GM12878 (cell line): ENCODE measurements around the gene LSAMP. TPM values are rescaled to one million over a fixed set of nuclear protein-coding genes. Genes with fewer than 3 reads are reported as not detected.

Source experiments
- ATAC-seq: fragments of 200-7000 bp; cut with Tn5 transposase; 3 replicates; pipeline ENCODE4 v1.9.1; 2020; ENCODE audit warnings: mild to moderate bottlenecking, moderate library complexity
- BruUV-seq: library from RNA; stranded (reverse); fragments of 400-500 nt; replicated peaks from 2 replicates; lab custom pipeline; 2021; lab: Mats Ljungman, UMichigan
- CTCF ChIA-PET: fragments of 300-600 bp; sonication (Branson Sonifier 250); formaldehyde crosslinking; extraction: SDS; loops from one replicate; lab custom pipeline; 2021; ENCODE audit warnings: inconsistent platforms; lab: Yijun Ruan, JAX
- POLR2A ChIA-PET: fragments of 350-600 bp; formaldehyde crosslinking; extraction: SDS; loops from one replicate; lab custom pipeline; 2021; ENCODE audit warnings: inconsistent platforms; lab: Charles Lee
- RAD21 ChIA-PET: fragments of 300-600 bp; sonication (Branson Sonifier 250); formaldehyde crosslinking; loops from one replicate; lab custom pipeline; 2023; ENCODE audit warnings: antibody characterized with exemption; ENCODE audit not compliant: unreplicated experiment; lab: Charles Lee
- SMC1A ChIA-PET: fragments of 300-600 bp; sonication (Branson Sonifier 250); formaldehyde crosslinking; loops from one replicate; lab custom pipeline; 2023; ENCODE audit not compliant: unreplicated experiment, uncharacterized antibody; lab: Charles Lee
- DNase-seq: peaks from one replicate; pipeline ENCODE4 v3.0.0-alpha.2; 2011; ENCODE audit warnings: low read depth, low spot score
- FAIRE-seq: peaks from 3 replicates; lab custom pipeline; 2011; peaks lifted over from hg19 to GRCh38; lab: Jason Lieb, UNC
- H2AFZ ChIP-seq: 2 replicates; pipeline ENCODE4 v1.6.0; 2011; ENCODE audit warnings: low read depth, low read length, control low read depth; ENCODE audit not compliant: control insufficient read depth
- H3K27ac ChIP-seq: 2 replicates; pipeline ENCODE4 v1.5.1; 2011; ENCODE audit warnings: control low read depth; ENCODE audit not compliant: control insufficient read depth, insufficient read depth
- H3K27me3 ChIP-seq, 2 experiments: replicated peaks in 1 of 2; 2 replicates each; pipeline versions ENCODE4 v1.6.0 to v1.6.1; 2011; ENCODE audit warnings: low read length in 1 of 2; ENCODE audit not compliant: control insufficient read depth in 2 of 2, insufficient read depth in 2 of 2
- H3K36me3 ChIP-seq, 2 experiments: 2 replicates each; pipeline ENCODE4 v1.5.1; 2011; ENCODE audit warnings: low read length in 1 of 2; ENCODE audit not compliant: control insufficient read depth in 2 of 2, insufficient read depth in 2 of 2
- H3K4me1 ChIP-seq: 2 replicates; pipeline ENCODE4 v1.6.1; 2011; ENCODE audit warnings: mild to moderate bottlenecking, low read length, moderate library complexity, mixed read lengths; ENCODE audit not compliant: control insufficient read depth, insufficient read depth
- H3K4me2 ChIP-seq: 2 replicates; pipeline ENCODE4 v1.6.0; 2011; ENCODE audit warnings: control low read depth; ENCODE audit not compliant: control insufficient read depth, insufficient read depth
- H3K4me3 ChIP-seq: fragments of 200-600 bp; sonication (generic); 2 replicates; pipeline ENCODE4 v1.5.1; 2016
- H3K79me2 ChIP-seq: 2 replicates; pipeline ENCODE4 v1.6.0; 2011; ENCODE audit warnings: low read length; ENCODE audit not compliant: control insufficient read depth, insufficient read depth
- H3K9ac ChIP-seq: 2 replicates; pipeline ENCODE4 v1.8.0; 2011; ENCODE audit warnings: low read length, control low read depth, mixed read lengths; ENCODE audit not compliant: control insufficient read depth, insufficient read depth
- H3K9me3 ChIP-seq: replicated peaks from 3 replicates; pipeline ENCODE4 v1.5.1; 2011; ENCODE audit warnings: mild to moderate bottlenecking, low read length; ENCODE audit not compliant: control insufficient read depth, insufficient read depth
- H4K20me1 ChIP-seq: 2 replicates; pipeline ENCODE4 v1.6.0; 2011; ENCODE audit not compliant: control insufficient read depth, insufficient read depth
- CHD4 ChIP-seq: fragments of 200-600 bp; sonication (generic); IDR thresholded peaks from 2 replicates; pipeline ENCODE4 v1.6.1; 2016; ENCODE audit warnings: mild to moderate bottlenecking
- DPF2 ChIP-seq: fragments of 450-650 bp; IDR thresholded peaks from 2 replicates; pipeline ENCODE4 v1.6.1; 2017; ENCODE audit warnings: mild to moderate bottlenecking
- ELK1 ChIP-seq: IDR thresholded peaks from 2 replicates; pipeline ENCODE4 v1.6.1; 2012; ENCODE audit warnings: low read depth, low read length, improper control_type of control experiment
- ESRRA ChIP-seq: IDR thresholded peaks from 2 replicates; pipeline ENCODE4 v1.6.1; 2012; ENCODE audit warnings: mild to moderate bottlenecking, low read length, improper control_type of control experiment
- EZH2 ChIP-seq: IDR thresholded peaks from 2 replicates; pipeline ENCODE4 v1.6.1; 2012; ENCODE audit warnings: low read depth, mild to moderate bottlenecking, control low read depth, inconsistent platforms, low read length, borderline replicate concordance; ENCODE audit not compliant: control insufficient read depth
- FOXM1 ChIP-seq: IDR thresholded peaks from 2 replicates; pipeline ENCODE4 v1.6.1; 2012; ENCODE audit warnings: low read depth, mild to moderate bottlenecking, inconsistent platforms, low read length, moderate library complexity
- HDAC2 ChIP-seq: fragments of 200-600 bp; sonication (generic); IDR thresholded peaks from 2 replicates; pipeline ENCODE4 v1.6.1; 2017
- HDAC6 ChIP-seq: fragments of 200-600 bp; sonication (generic); IDR thresholded peaks from one replicate; pipeline ENCODE4 v1.8.0; 2017; ENCODE audit warnings: antibody characterized with exemption; ENCODE audit not compliant: unreplicated experiment
- IKZF1 ChIP-seq: fragments of 450-650 bp; conservative IDR thresholded peaks from 2 replicates; pipeline ENCODE4 v1.6.1; 2017; ENCODE audit warnings: antibody characterized with exemption, mild to moderate bottlenecking
- KDM1A ChIP-seq: fragments of 200-600 bp; sonication (generic); IDR thresholded peaks from 2 replicates; pipeline ENCODE4 v1.6.1; 2016; ENCODE audit warnings: borderline replicate concordance
- LARP7 ChIP-seq: fragments of 450-650 bp; IDR thresholded peaks from 2 replicates; pipeline ENCODE4 v1.6.1; 2017; ENCODE audit warnings: mild to moderate bottlenecking
- NFYB ChIP-seq: IDR thresholded peaks from 2 replicates; pipeline ENCODE4 v1.6.1; 2011; ENCODE audit warnings: low read depth, mild to moderate bottlenecking, low read length, improper control_type of control experiment, moderate library complexity; ENCODE audit not compliant: insufficient read depth
- RCOR1 ChIP-seq: conservative IDR thresholded peaks from 2 replicates; pipeline ENCODE4 v1.6.1; 2012; ENCODE audit warnings: low read depth, low read length, improper control_type of control experiment
- RUNX3 ChIP-seq: IDR thresholded peaks from 2 replicates; pipeline ENCODE4 v1.6.1; 2012; ENCODE audit warnings: low read length, inconsistent platforms
- SIN3A ChIP-seq: IDR thresholded peaks from 2 replicates; pipeline ENCODE4 v1.6.1; 2012; ENCODE audit warnings: low read depth, low read length, improper control_type of control experiment
- SREBF1 ChIP-seq: IDR thresholded peaks from 2 replicates; pipeline ENCODE4 v1.6.1; 2012; ENCODE audit warnings: mild to moderate bottlenecking, low read length
- ZBTB11 ChIP-seq: fragments of 450-650 bp; formaldehyde crosslinking; IDR thresholded peaks from 2 replicates; pipeline ENCODE4 v1.5.0; 2022; ENCODE audit warnings: mild to moderate bottlenecking, missing genetic modification characterization
- ZZZ3 ChIP-seq: IDR thresholded peaks from 2 replicates; pipeline ENCODE4 v1.6.1; 2011; ENCODE audit warnings: low read depth; ENCODE audit not compliant: control insufficient read depth, insufficient read length
- WGBS: methylation state at CpG from one replicate; pipeline ENCODE4 v1.1.6; 2016; ENCODE audit warnings: low lambda C conversion rate; ENCODE audit not compliant: insufficient replicate concordance, insufficient coverage; ENCODE audit errors: missing lambda C conversion rate; 5-methylcytosine and 5-hydroxymethylcytosine counted together
- in situ Hi-C: fragments of 300-500 bp; cut with MboI; formaldehyde crosslinking; loops from 9 replicates; pipeline ENCODE4 v1.14.3; 2018; ENCODE audit warnings: mixed read lengths
- intact Hi-C: fragments of 100-400 bp; cut with micrococcal nuclease; formaldehyde crosslinking; loops from one replicate; pipeline ENCODE4 v1.14.2; 2022; ENCODE audit not compliant: unreplicated experiment
- polyA plus RNA-seq, 11 experiments: library from polyadenylated mRNA; depleted of rRNA in 4 of 11; unstranded in 6 of 11; stranded (reverse) in 5 of 11; fragments of >200 nt; fragmentation: Nextera tagmentation in 4 of 11; fragmentation: Illumina TruSeq in 1 of 11; extraction: Ambion mirVana in 4 of 11; extraction: Trizol in 1 of 11; gene quantifications; 1 replicate in 1 of 11; 2 replicates in 10 of 11; pipeline versions ENCODE4 v1.2.1 to v1.2.3, GENCODE V29; 2011 to 2016; ENCODE audit warnings: inconsistent platforms in 2 of 11, missing spikeins in 2 of 11, low read depth in 1 of 11
- total RNA-seq, 4 experiments: library from RNA; depleted of rRNA in 3 of 4; stranded (reverse); fragments of >200 nt in 3 of 4; fragmentation: Illumina TruSeq in 1 of 4; extraction: Trizol in 1 of 4; gene quantifications; 2 replicates each; pipeline versions ENCODE4 v1.2.1 to v1.2.3, GENCODE V29; 2013 to 2021
- TF ChIP-seq, protein P1 (sequence below): fragments of 450-650 bp; IDR thresholded peaks from 2 replicates; pipeline ENCODE4 v1.6.1; 2014; ENCODE audit warnings: mild to moderate bottlenecking
- TF ChIP-seq, protein P2 (sequence below): IDR thresholded peaks from 2 replicates; pipeline ENCODE4 v1.6.1; 2011; ENCODE audit warnings: low read depth, mild to moderate bottlenecking, low read length, moderate library complexity, borderline replicate concordance; ENCODE audit errors: extremely low read depth

The LSAMP gene
- total and polyA plus RNA-seq, 10 of the 15 experiments (the other 5 are each of a cell fraction or from before 2014, with no cell fraction given): 2.0 to 12.7 (median 6.5) TPM

GRCh38 chr3:115931581-115931980, 513.7 kb downstream of the LSAMP start:
- WGBS: 47% methylated on average over 2 of the region's 2 CpGs
- CTCF ChIA-PET: interaction anchor here (0.5 to 2.7 kb wide), 5 partner anchors 8 to 111 kb away, joined by 3 to 10 read pairs (median 3); no protein-coding TSS in a partner anchor

More at GRCh38 chr3:115931581-115931980, 513.7 kb downstream of the LSAMP start:
- H3K4me1 ChIP-seq: peaks cover 11% of the 10 kb centered on the region; the same call in 1 of the 2 replicates
- in situ Hi-C loops: no loop called here
- SMC1A ChIA-PET: interaction anchor here (0.9 to 4.9 kb wide), 7 partner anchors 9 to 453 kb away, joined by 3 to 36 read pairs (median 4); no protein-coding TSS in a partner anchor
- H3K27ac ChIP-seq: no peak overlapping the region
- peak; percentile 9; the same call in 2 of the 3 replicates for ATAC-seq
- FAIRE-seq: no peak
- H3K79me2 ChIP-seq: no peaks in the 10 kb centered on the region
- H4K20me1 ChIP-seq: no peaks in the 10 kb centered on the region
- H3K36me3 ChIP-seq: no peaks in the 10 kb centered on the region
- POLR2A ChIA-PET: no interaction called here
- intact Hi-C loops: no loop called here
- no peak overlapping the region for H3K4me3 ChIP-seq
- TF ChIP-seq IKZF1: no peak
- no peak for TF ChIP-seq SREBF1
- TF ChIP-seq ZBTB11 (CRISPR knock-in tag): no peak
- no peak for TF ChIP-seq HDAC6
- TF ChIP-seq SIN3A: no peak
- TF ChIP-seq, protein P1, sequence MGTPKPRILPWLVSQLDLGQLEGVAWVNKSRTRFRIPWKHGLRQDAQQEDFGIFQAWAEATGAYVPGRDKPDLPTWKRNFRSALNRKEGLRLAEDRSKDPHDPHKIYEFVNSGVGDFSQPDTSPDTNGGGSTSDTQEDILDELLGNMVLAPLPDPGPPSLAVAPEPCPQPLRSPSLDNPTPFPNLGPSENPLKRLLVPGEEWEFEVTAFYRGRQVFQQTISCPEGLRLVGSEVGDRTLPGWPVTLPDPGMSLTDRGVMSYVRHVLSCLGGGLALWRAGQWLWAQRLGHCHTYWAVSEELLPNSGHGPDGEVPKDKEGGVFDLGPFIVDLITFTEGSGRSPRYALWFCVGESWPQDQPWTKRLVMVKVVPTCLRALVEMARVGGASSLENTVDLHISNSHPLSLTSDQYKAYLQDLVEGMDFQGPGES: no peak
- no peak for TF ChIP-seq ZZZ3
- no peak for TF ChIP-seq CHD4
- TF ChIP-seq, protein P2, sequence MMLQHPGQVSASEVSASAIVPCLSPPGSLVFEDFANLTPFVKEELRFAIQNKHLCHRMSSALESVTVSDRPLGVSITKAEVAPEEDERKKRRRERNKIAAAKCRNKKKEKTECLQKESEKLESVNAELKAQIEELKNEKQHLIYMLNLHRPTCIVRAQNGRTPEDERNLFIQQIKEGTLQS: no peak
- TF ChIP-seq ESRRA: no peak
- no peak for TF ChIP-seq ELK1
- no peak for TF ChIP-seq EZH2
- no peak for TF ChIP-seq DPF2
- no peak for TF ChIP-seq LARP7
- no peak for TF ChIP-seq RUNX3
- no peak for TF ChIP-seq HDAC2
- TF ChIP-seq KDM1A: no peak
- no peak for TF ChIP-seq NFYB
- TF ChIP-seq RCOR1: no peak
- TF ChIP-seq FOXM1: no peak
- RAD21 ChIA-PET: interaction anchor here (0.7 to 1.1 kb wide), 2 partner anchors 16 to 69 kb away, joined by 3 read pairs; no protein-coding TSS in a partner anchor
- H2AFZ ChIP-seq: no peak overlapping the region
- H3K9me3 ChIP-seq: no peaks in the 10 kb centered on the region
- BruUV-seq: no TSS peak
- no peak overlapping the region for H3K9ac ChIP-seq
- DNase-seq: no peak
- no peak overlapping the region for H3K4me2 ChIP-seq
- no peaks in the 10 kb centered on the region for H3K27me3 ChIP-seq
